Measurements from ENCODE around the gene SCG5. TPM values are rescaled to one million over a fixed set of nuclear protein-coding genes. Genes with fewer than 3 reads are reported as not detected.

The SCG5 gene
- total and polyA plus RNA-seq, 2 donors (not counting 3 experiments of a cell fraction or from before 2014, with no cell fraction given): 3.3 to 3.9 TPM

GRCh38 chr15:32636410-32636809 is 5.1 kb upstream of the SCG5 start:
- Histone ChIP-seq H3K79me2 (ENCODE audit: control insufficient read depth, insufficient read depth, low read length) (peaks cover 21% of the 10 kb centered on the region), H4K20me1 (replicated peaks; ENCODE audit: control insufficient read depth, extremely low read depth, insufficient read depth, low read length) (no peaks in the 10 kb centered on the region), H3K9me1 (replicated peaks; ENCODE audit: control insufficient read depth, extremely low read depth, insufficient read depth, low read length) (no peaks in the 10 kb centered on the region), H3K4me2 (ENCODE audit: insufficient read depth, low read length) (no peak overlapping the region), H3K4me3 (replicated peaks in 1 of 3; ENCODE audit: insufficient read depth in 1 of 3, low read depth in 1 of 3, low read length in 3 of 3) (no peak overlapping the region), H2AFZ (ENCODE audit: low read depth, low read length) (no peak overlapping the region), H3K4me1 (ENCODE audit: control insufficient read depth, extremely low read depth, insufficient read depth, low read length) (no peaks in the 10 kb centered on the region), H3K36me3 (ENCODE audit: control insufficient read depth in 2 of 2, extremely low read depth in 1 of 2, insufficient read depth in 2 of 2, low read length in 2 of 2) (peaks cover 0 to 27% of the 10 kb centered on the region in 2 experiments), H3K9me3 (replicated peaks; ENCODE audit: control insufficient read depth, insufficient read depth, low read length) (no peaks in the 10 kb centered on the region), H3K27me3 (ENCODE audit: control insufficient read depth in 2 of 2, insufficient read depth in 2 of 2, low read length in 2 of 2) (no peaks in the 10 kb centered on the region), H3K9ac (replicated peaks; ENCODE audit: extremely low read depth, insufficient read depth, low read length) (no peak overlapping the region), H3K27ac (ENCODE audit: insufficient read depth, low read depth, low read length) (no peak overlapping the region)
- intact Hi-C loops (cut with micrococcal nuclease): no loop called here
- no peak for FAIRE-seq
- DNase-seq (ENCODE audit: low read depth, low spot score): no peak
- BruUV-seq (replicated peaks): no TSS peak
- ChIA-PET POLR2A (no interaction called here), CTCF (no interaction called here)
- dilution Hi-C loops (cut with MboI; ENCODE audit: extremely low pct_ligation_motif_present, low sequenced_read_pairs): no loop called here
- no peak for TF ChIP-seq MYC (IDR thresholded peaks at IDR 0.05; ENCODE audit: low read depth, low read length)
- no peak for TF ChIP-seq FOS (IDR thresholded peaks at IDR 0.05; ENCODE audit: borderline replicate concordance, insufficient read depth, low read length)
- TF ChIP-seq JUN (IDR thresholded peaks at IDR 0.05; ENCODE audit: borderline replicate concordance, insufficient read depth, insufficient read length, low read depth): no peak

GRCh38 chr15:32636908-32637567 is 4.5 kb upstream of the SCG5 start:
- no peak for FAIRE-seq
- no peak for DNase-seq (ENCODE audit: low read depth, low spot score)
- Histone ChIP-seq H3K4me1 (ENCODE audit: control insufficient read depth, extremely low read depth, insufficient read depth, low read length) (no peaks in the 10 kb centered on the region), H3K9me1 (replicated peaks; ENCODE audit: control insufficient read depth, extremely low read depth, insufficient read depth, low read length) (no peaks in the 10 kb centered on the region), H3K36me3 (ENCODE audit: control insufficient read depth in 2 of 2, extremely low read depth in 1 of 2, insufficient read depth in 2 of 2, low read length in 2 of 2) (peaks cover 0 to 27% of the 10 kb centered on the region in 2 experiments), H4K20me1 (replicated peaks; ENCODE audit: control insufficient read depth, extremely low read depth, insufficient read depth, low read length) (no peaks in the 10 kb centered on the region), H3K4me2 (ENCODE audit: insufficient read depth, low read length) (no peak overlapping the region), H3K27me3 (ENCODE audit: control insufficient read depth in 2 of 2, insufficient read depth in 2 of 2, low read length in 2 of 2) (no peaks in the 10 kb centered on the region), H3K4me3 (replicated peaks in 1 of 3; ENCODE audit: insufficient read depth in 1 of 3, low read depth in 1 of 3, low read length in 3 of 3) (no peak overlapping the region), H3K9me3 (replicated peaks; ENCODE audit: control insufficient read depth, insufficient read depth, low read length) (no peaks in the 10 kb centered on the region), H3K79me2 (ENCODE audit: control insufficient read depth, insufficient read depth, low read length) (peaks cover 21% of the 10 kb centered on the region), H2AFZ (ENCODE audit: low read depth, low read length) (no peak overlapping the region), H3K9ac (replicated peaks; ENCODE audit: extremely low read depth, insufficient read depth, low read length) (no peak overlapping the region), H3K27ac (ENCODE audit: insufficient read depth, low read depth, low read length) (no peak overlapping the region)
- ChIA-PET CTCF (no interaction called here), POLR2A (no interaction called here)
- BruUV-seq (replicated peaks): no TSS peak
- dilution Hi-C loops (cut with MboI; ENCODE audit: extremely low pct_ligation_motif_present, low sequenced_read_pairs) (no loop called here), intact Hi-C loops (cut with micrococcal nuclease) (no loop called here)
- no peak for TF ChIP-seq GATA2 (IDR thresholded peaks at IDR 0.05; ENCODE audit: insufficient read depth, insufficient read length, low read depth, low read length)
- no peak for TF ChIP-seq MAX (IDR thresholded peaks at IDR 0.05; ENCODE audit: insufficient read depth, insufficient read length)
- no peak for TF ChIP-seq POLR2AphosphoS5 (IDR thresholded peaks at IDR 0.05; ENCODE audit: insufficient read depth, low read depth, low read length)
- no peak for TF ChIP-seq EZH2 (IDR thresholded peaks at IDR 0.05; ENCODE audit: borderline replicate concordance, low read depth, low read length, severe bottlenecking)
- TF ChIP-seq MYC (IDR thresholded peaks at IDR 0.05; ENCODE audit: low read depth, low read length): no peak
- no peak for TF ChIP-seq CTCF (IDR thresholded peaks at IDR 0.05; ENCODE audit: extremely low read depth in 1 of 2, insufficient read depth in 1 of 2, low read depth in 1 of 2, low read length in 2 of 2)
- no peak for TF ChIP-seq JUN (IDR thresholded peaks at IDR 0.05; ENCODE audit: borderline replicate concordance, insufficient read depth, insufficient read length, low read depth)
- TF ChIP-seq FOS (IDR thresholded peaks at IDR 0.05; ENCODE audit: borderline replicate concordance, insufficient read depth, low read length): no peak
- TF ChIP-seq POLR2A (IDR thresholded peaks at IDR 0.05; ENCODE audit: low read depth, low read length): no peak
